ENCODE results near the gene GOT1.

Gene GOT1

DNA sequence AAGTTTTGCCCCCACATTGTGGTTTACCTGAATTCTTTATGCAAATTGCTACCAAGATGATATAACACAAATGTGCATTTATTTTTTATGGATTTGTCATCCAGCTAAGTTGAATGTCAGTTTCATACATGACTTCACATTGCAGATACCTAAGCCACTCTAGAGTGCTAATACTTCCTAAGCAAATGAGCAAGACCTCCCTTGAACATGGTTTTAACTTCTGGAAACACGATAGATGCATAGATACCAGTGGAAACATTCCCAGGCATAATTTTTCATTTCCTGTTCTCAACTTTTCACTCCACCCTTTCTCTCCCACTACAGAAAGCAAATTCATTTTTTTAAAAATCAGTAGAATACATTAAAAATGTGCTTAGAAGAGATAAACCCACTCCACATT is 20.3 kb downstream of the GOT1 start:
- ChIA-PET POLR2A (no interaction called here), CTCF (interaction anchor here (0.9 kb wide), 2 partner anchors 11 to 17 kb away, joined by 3 to 4 read pairs; no protein-coding TSS in a partner anchor)
- peaks cover 7 to 27% of the 10 kb centered on the region in 2 experiments; a peak in 2 of 3 replicates for H3K36me3 ChIP-seq (ENCODE audit: control insufficient read depth in 2 of 2, insufficient read depth in 1 of 2, low read length in 2 of 2)
- TF ChIP-seq BCL11A (tag by site-specific recombination; IDR thresholded peaks at IDR 0.05; ENCODE audit: low read depth), result no peak
- no peak for TF ChIP-seq ZNF221 (tag by site-specific recombination; IDR thresholded peaks at IDR 0.05; ENCODE audit: borderline replicate concordance)
- no peak for TF ChIP-seq ZFP3 (tag by site-specific recombination; IDR thresholded peaks at IDR 0.05; ENCODE audit: low read depth)
- TF ChIP-seq ZNF792 (tag by site-specific recombination; IDR thresholded peaks at IDR 0.05), result no peak
- no peak for TF ChIP-seq ZNF248 (tag by site-specific recombination; IDR thresholded peaks at IDR 0.05)
- TF ChIP-seq ZNF707 (tag by site-specific recombination; IDR thresholded peaks at IDR 0.05), result no peak
- TF ChIP-seq ZNF510 (tag by site-specific recombination; IDR thresholded peaks at IDR 0.05; ENCODE audit: insufficient replicate concordance), result no peak
- TF ChIP-seq ZFP41 (tag by site-specific recombination; IDR thresholded peaks at IDR 0.05; ENCODE audit: borderline replicate concordance), result no peak
- TF ChIP-seq ZNF529 (tag by site-specific recombination; IDR thresholded peaks at IDR 0.05; ENCODE audit: insufficient replicate concordance), result no peak
- TF ChIP-seq ZNF121 (tag by site-specific recombination; IDR thresholded peaks at IDR 0.05), result no peak
- H3K9me3 ChIP-seq (ENCODE audit: control insufficient read depth, insufficient read depth, low read depth, low read length), result no peaks in the 10 kb centered on the region
- H3K27ac ChIP-seq (ENCODE audit: extremely low read depth, low read depth, low read length), result no peak overlapping the region
- H3K4me1 ChIP-seq (ENCODE audit: control insufficient read depth, insufficient read depth, low read length), result no peaks in the 10 kb centered on the region
- H3K4me3 ChIP-seq (ENCODE audit: low read depth, low read length), result no peak overlapping the region

DNA sequence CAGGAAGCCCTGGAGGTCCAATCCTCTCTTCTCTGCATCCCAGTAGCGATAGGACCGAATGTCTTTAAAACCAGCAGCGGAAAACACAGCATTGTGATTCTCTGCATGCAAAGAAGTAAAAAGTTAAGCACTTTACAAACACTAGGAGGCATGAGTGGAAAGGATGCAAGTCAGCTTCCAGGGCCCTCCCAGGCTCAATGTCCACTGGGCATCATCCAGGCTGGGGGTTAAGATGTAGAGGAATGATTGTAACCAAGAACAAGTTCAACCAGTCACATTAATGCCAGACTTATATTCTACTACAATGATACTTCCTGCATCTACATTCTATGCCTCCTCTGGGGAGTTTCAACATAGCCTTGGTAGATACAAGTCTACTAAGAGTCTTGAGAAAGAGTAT is 24.3 kb downstream of the GOT1 start:
- TF ChIP-seq, protein P1, sequence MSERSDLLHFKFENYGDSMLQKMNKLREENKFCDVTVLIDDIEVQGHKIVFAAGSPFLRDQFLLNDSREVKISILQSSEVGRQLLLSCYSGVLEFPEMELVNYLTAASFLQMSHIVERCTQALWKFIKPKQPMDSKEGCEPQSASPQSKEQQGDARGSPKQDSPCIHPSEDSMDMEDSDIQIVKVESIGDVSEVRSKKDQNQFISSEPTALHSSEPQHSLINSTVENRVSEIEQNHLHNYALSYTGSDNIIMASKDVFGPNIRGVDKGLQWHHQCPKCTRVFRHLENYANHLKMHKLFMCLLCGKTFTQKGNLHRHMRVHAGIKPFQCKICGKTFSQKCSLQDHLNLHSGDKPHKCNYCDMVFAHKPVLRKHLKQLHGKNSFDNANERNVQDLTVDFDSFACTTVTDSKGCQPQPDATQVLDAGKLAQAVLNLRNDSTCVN (tag by site-specific recombination; optimal IDR thresholded peaks at IDR 0.05), result no peak
- TF ChIP-seq ZNF423 (tag by site-specific recombination; IDR thresholded peaks at IDR 0.05) (no peak), ZNF404 (tag by site-specific recombination; IDR thresholded peaks at IDR 0.05) (no peak), SCRT1 (tag by site-specific recombination; IDR thresholded peaks at IDR 0.05; ENCODE audit: borderline replicate concordance) (no peak), PRDM1 (tag by site-specific recombination; IDR thresholded peaks at IDR 0.05) (no peak), BCL11B (tag by site-specific recombination; IDR thresholded peaks at IDR 0.05; ENCODE audit: low read depth) (no peak), TCF7L2 (IDR thresholded peaks at IDR 0.05; ENCODE audit: borderline replicate concordance, low read depth, low read length) (no peak), ZSCAN16 (tag by site-specific recombination; IDR thresholded peaks at IDR 0.05) (no peak), ZNF16 (tag by site-specific recombination; IDR thresholded peaks at IDR 0.05; ENCODE audit: low read depth) (no peak), ZNF175 (tag by site-specific recombination; IDR thresholded peaks at IDR 0.05) (no peak), MYNN (tag by site-specific recombination; IDR thresholded peaks at IDR 0.05; ENCODE audit: borderline replicate concordance) (no peak), ZNF394 (tag by site-specific recombination; IDR thresholded peaks at IDR 0.05; ENCODE audit: borderline replicate concordance) (no peak), ZNF521 (tag by site-specific recombination; IDR thresholded peaks at IDR 0.05) (no peak)
- TF ChIP-seq, protein P2, sequence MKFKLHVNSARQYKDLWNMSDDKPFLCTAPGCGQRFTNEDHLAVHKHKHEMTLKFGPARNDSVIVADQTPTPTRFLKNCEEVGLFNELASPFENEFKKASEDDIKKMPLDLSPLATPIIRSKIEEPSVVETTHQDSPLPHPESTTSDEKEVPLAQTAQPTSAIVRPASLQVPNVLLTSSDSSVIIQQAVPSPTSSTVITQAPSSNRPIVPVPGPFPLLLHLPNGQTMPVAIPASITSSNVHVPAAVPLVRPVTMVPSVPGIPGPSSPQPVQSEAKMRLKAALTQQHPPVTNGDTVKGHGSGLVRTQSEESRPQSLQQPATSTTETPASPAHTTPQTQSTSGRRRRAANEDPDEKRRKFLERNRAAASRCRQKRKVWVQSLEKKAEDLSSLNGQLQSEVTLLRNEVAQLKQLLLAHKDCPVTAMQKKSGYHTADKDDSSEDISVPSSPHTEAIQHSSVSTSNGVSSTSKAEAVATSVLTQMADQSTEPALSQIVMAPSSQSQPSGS (tag by site-specific recombination; IDR thresholded peaks at IDR 0.05; ENCODE audit: low read depth), result no peak
- TF ChIP-seq, protein P3, sequence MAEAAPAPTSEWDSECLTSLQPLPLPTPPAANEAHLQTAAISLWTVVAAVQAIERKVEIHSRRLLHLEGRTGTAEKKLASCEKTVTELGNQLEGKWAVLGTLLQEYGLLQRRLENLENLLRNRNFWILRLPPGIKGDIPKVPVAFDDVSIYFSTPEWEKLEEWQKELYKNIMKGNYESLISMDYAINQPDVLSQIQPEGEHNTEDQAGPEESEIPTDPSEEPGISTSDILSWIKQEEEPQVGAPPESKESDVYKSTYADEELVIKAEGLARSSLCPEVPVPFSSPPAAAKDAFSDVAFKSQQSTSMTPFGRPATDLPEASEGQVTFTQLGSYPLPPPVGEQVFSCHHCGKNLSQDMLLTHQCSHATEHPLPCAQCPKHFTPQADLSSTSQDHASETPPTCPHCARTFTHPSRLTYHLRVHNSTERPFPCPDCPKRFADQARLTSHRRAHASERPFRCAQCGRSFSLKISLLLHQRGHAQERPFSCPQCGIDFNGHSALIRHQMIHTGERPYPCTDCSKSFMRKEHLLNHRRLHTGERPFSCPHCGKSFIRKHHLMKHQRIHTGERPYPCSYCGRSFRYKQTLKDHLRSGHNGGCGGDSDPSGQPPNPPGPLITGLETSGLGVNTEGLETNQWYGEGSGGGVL (tag by site-specific recombination; IDR thresholded peaks at IDR 0.05), result no peak
- H3K4me1 ChIP-seq (ENCODE audit: control insufficient read depth, insufficient read depth, low read length), result no peaks in the 10 kb centered on the region
- peaks cover 11 to 63% of the 10 kb centered on the region in 2 experiments; a peak in 2 of 3 replicates for H3K36me3 ChIP-seq (ENCODE audit: control insufficient read depth in 2 of 2, insufficient read depth in 1 of 2, low read length in 2 of 2)
- H3K4me3 ChIP-seq (ENCODE audit: low read depth, low read length), result no peak overlapping the region
- no peaks in the 10 kb centered on the region for H3K9me3 ChIP-seq (ENCODE audit: control insufficient read depth, insufficient read depth, low read depth, low read length)
- no peak overlapping the region for H3K27ac ChIP-seq (ENCODE audit: extremely low read depth, low read depth, low read length)
- ChIA-PET CTCF (no interaction called here), POLR2A (no interaction called here)
